HG02885 (cell line): Measurements from ENCODE around the gene SLC35E2B.
A peak's percentile ranks its signal among the peaks of the same experiment; 100 is the strongest.

Experiments used
- ATAC-seq: cut with Tn5 transposase; IDR thresholded peaks from one replicate; pipeline ENCODE4 v1.9.1; 2021; ENCODE audit warnings: mild to moderate bottlenecking; ENCODE audit not compliant: unreplicated experiment, poor library complexity

Gene SLC35E2B

GRCh38 chr1:1616045-1616790, 76.4 kb downstream of the SLC35E2B start:
- peak; percentile 15 for ATAC-seq

GRCh38 chr1:1615256-1616044, 77.1 kb downstream of the SLC35E2B start, which contains the start of gene MIB2:
Gene MIB2 (plus strand): TSS chr1:1615500. CDS start chr1:1623453, 7,953 bp downstream.
- peak; percentile 86 for ATAC-seq

GRCh38 chr1:1614954-1615255, 77.7 kb downstream of the SLC35E2B start:
- no peak for ATAC-seq

DNA sequence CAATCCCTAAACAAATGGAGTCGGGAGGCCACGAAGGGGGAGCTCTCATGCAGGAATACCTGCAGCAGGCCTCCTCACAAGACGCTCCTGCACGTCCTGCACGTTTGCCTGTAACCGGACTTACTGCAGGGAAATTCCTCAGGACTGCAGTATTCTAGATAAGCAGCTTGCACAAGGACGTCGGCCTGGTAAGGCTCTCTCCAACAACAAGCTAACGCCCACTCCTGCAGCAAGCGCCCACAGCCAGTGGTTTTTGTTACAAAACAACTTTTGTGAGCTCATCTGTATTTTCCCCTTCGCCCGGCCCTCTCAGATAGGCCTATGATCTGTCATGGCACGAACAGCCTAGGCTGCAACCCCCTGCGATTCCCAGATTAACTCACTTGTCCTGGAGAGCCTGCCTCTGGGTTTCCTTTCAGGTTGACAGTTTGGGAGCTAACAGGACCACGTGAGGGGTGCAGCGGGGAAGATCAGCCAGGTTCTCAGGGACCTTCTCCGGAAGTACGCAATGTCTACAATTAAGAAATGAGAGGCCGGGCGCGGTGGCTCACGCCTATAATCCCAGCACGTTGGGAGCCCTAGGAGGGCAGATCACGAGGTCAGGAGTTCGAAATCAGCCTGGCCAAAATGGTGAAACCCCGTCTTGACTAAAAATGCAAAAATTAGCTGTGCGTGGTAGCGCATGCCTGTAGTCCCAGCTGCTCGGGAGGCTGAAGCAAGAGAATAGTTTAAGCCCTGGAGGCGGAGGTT, 78.2 kb downstream of the SLC35E2B start:
- ATAC-seq = no peak

DNA sequence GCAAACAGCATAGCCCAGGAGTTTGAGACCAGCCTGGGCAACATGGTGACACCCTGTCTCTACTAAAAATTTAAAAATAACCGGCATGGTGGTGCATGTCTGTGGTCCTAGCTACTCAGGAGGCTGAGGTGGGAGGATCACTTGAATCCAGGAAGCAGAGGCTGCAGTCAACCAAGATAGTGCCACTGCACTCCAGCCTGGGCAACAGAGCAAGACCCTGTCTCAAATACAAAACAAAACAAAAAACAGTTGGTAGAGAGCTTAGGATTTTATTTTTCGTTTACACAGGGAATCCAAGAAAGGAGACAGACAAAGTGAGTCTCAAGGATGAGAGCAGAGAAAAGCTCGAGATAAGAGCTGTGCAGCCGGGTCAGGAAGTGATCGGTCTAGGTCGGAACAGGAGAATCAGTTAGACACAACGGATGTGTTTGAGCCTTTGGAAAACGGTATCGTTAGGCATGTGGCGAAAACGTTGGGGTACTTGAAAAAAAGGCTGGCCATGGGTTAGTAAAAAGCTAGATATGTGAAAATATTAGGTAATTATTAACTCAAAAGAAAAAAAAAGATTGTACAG, 79.0 kb downstream of the SLC35E2B start:
- no peak for ATAC-seq

DNA sequence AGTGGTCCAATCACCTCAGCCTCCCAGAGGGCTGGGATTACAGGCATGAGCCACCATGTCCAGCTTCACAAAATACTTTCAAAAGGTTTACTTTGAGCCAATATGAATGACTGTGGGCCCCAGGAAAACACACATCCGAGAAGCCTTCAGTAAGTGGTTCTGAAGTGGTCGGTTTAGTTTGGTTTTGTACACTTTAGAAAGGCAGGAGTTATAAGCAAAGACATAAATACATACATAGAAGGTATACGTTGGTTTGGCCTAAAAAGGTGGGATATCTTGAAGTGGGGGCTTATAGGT, 80.5 kb downstream of the SLC35E2B start:
- no peak for ATAC-seq

GRCh38 chr1:1610796-1611195, 81.8 kb downstream of the SLC35E2B start:
- no peak for ATAC-seq

DNA sequence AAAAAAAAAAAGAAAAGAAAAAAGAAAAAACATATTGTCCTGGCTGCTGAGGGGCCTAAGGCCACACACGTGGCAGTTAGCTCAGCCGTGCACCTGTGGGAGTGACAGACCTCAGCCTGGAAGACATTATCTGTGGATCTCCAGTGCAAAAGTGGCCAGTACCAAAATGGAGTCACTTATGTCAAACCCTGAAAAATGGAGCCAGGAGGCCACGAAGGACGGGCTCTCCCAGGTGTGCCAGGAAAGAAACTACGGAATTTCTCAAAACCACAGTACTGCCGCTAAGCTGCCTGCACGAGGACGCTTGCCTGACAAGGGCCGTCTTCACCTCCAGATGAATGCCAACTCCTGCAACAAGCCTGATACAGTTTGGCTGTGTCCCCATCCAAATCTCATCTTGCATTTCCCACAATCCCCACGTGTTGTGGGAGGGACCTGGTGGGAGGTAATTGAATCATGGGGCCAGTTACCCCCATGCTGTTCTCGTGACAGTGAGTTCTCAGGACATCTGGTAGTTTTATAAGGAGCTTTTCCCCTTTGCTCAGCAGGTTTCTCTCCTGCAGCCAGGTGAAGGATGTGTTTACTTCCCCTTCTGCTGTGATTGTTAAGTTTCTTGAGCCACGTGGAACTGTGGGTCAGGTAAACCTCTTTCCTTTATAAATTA, 82.6 kb downstream of the SLC35E2B start:
- no peak for ATAC-seq
